ENCODE measurements around the gene LRRC61. TPM values are rescaled to one million over a fixed set of nuclear protein-coding genes. Genes with fewer than 3 reads are reported as not detected.
"Not testable (repeated sequence)": the region's sequence is repeated elsewhere in the genome, so short reads cannot be mapped to it uniquely, and the experiment has no call there.

LRRC61 gene
- total and polyA plus RNA-seq, 2 experiments from 2014 or later: 30.0 to 34.0 TPM

GRCh38 chr7:150383710-150384397, 60.7 kb downstream of the LRRC61 start:
- Histone ChIP-seq H3K27me3 (no peaks in the 10 kb centered on the region), H3K9me3 (ENCODE audit: low read depth) (no peaks in the 10 kb centered on the region), H3K27ac (peak overlapping the region; percentile 84), H3K4me1 (ENCODE audit: low read depth) (peaks cover 28% of the 10 kb centered on the region), H3K36me3 (no peaks in the 10 kb centered on the region), H3K4me3 (no peak overlapping the region)
- peak in 1 of 2 donors; percentile 90 for DNase-seq (ENCODE audit: low read depth in 1 of 2, low spot score in 1 of 2)
- no peak for TF ChIP-seq CTCF (IDR thresholded peaks at IDR 0.05; ENCODE audit: low read depth, low read length)

- H3K4me1 ChIP-seq (ENCODE audit: low read depth): peaks cover 28% of the 10 kb centered on the region
- no peaks in the 10 kb centered on the region for H3K36me3 ChIP-seq
- TF ChIP-seq CTCF (IDR thresholded peaks at IDR 0.05; ENCODE audit: low read depth, low read length): no peak
- H3K27me3 ChIP-seq: no peaks in the 10 kb centered on the region
- peak overlapping the region; percentile 84 for H3K27ac ChIP-seq
- H3K9me3 ChIP-seq (ENCODE audit: low read depth): no peaks in the 10 kb centered on the region
- no peak overlapping the region for H3K4me3 ChIP-seq
- DNase-seq (ENCODE audit: low read depth in 1 of 2, low spot score in 1 of 2): no peak
These were observed 61.5 kb downstream of the LRRC61 start for GRCh38 chr7:150384406-150385301.

- H3K36me3 ChIP-seq: no peaks in the 10 kb centered on the region
- no peak for TF ChIP-seq CTCF (IDR thresholded peaks at IDR 0.05; ENCODE audit: low read depth, low read length)
- H3K27ac ChIP-seq: peak overlapping the region; percentile 84
- DNase-seq (ENCODE audit: low read depth in 1 of 2, low spot score in 1 of 2): no peak
- H3K27me3 ChIP-seq: no peaks in the 10 kb centered on the region
- peaks cover 25% of the 10 kb centered on the region for H3K4me1 ChIP-seq (ENCODE audit: low read depth)
- no peaks in the 10 kb centered on the region for H3K9me3 ChIP-seq (ENCODE audit: low read depth)
- no peak overlapping the region for H3K4me3 ChIP-seq
These were observed 62.2 kb downstream of the LRRC61 start for GRCh38 chr7:150385302-150385723.

- not testable (repeated sequence) for H3K36me3 ChIP-seq; H3K4me3 ChIP-seq; H3K9me3 ChIP-seq (ENCODE audit: low read depth); H3K27me3 ChIP-seq; DNase-seq (ENCODE audit: low read depth in 1 of 2, low spot score in 1 of 2)
- Histone ChIP-seq H3K4me1 (ENCODE audit: low read depth) (peaks cover 24% of the 10 kb centered on the region), H3K27ac (peak overlapping the region; percentile 48)
These were observed 62.7 kb downstream of the LRRC61 start for GRCh38 chr7:150385884-150386283.

Other genes starting within 250 kb of the LRRC61 start
- 1.5 and 4.8 TPM in 2 replicates for gene ACTR3C, start 190 bp downstream of the LRRC61 start, total RNA-seq
- gene ACTR3C, start 190 bp downstream of the LRRC61 start, polyA plus RNA-seq: 2.2 and 2.4 TPM in 2 replicates
- 4.2 and 5.5 TPM in 2 replicates for gene RARRES2, start 18.3 kb downstream of the LRRC61 start, total RNA-seq
- gene RARRES2, start 18.3 kb downstream of the LRRC61 start, polyA plus RNA-seq: 5.7 and 8.3 TPM in 2 replicates
- 222 and 270 TPM in 2 replicates for gene REPIN1, start 45.5 kb downstream of the LRRC61 start, total RNA-seq
- gene REPIN1, start 45.5 kb downstream of the LRRC61 start, polyA plus RNA-seq: 185 and 224 TPM in 2 replicates
- 31.7 and 34.3 TPM in 2 replicates for gene ZNF775, start 56.0 kb downstream of the LRRC61 start, total RNA-seq
- gene ZNF775, start 56.0 kb downstream of the LRRC61 start, polyA plus RNA-seq: 29.7 and 40.1 TPM in 2 replicates
- 0.11 and 0.24 TPM in 2 replicates for gene GIMAP8, start 127.3 kb downstream of the LRRC61 start, total RNA-seq
- gene GIMAP8, start 127.3 kb downstream of the LRRC61 start, polyA plus RNA-seq: 0.31 TPM in 1 of 2 replicates, not detected in the other
- not detected in 2 replicates for gene GIMAP7, start 191.5 kb downstream of the LRRC61 start, total RNA-seq
- 0.19 TPM in 1 of 2 replicates, not detected in the other for gene GIMAP7, start 191.5 kb downstream of the LRRC61 start, polyA plus RNA-seq
- 0.24 TPM in 1 of 2 replicates, not detected in the other for gene GIMAP4, start 244.0 kb downstream of the LRRC61 start, total RNA-seq
- 1.8 TPM in 1 of 2 replicates, not detected in the other for gene GIMAP4, start 244.0 kb downstream of the LRRC61 start, polyA plus RNA-seq

All from cardiac muscle cell (in vitro differentiated cells and primary cell).